Endothelial cell of umbilical vein (primary cell): Measurements from ENCODE around the gene CARMIL1.

ENCODE experiments used
- CTCF ChIP-seq, 2 donors: IDR thresholded peaks; 1 replicate in 1 of 2; 2 replicates in 1 of 2; pipeline ENCODE4 v1.5.1; 2011; ENCODE audit warnings: low read length in 2 of 2, mild to moderate bottlenecking in 2 of 2, moderate library complexity in 2 of 2, control low read depth in 1 of 2, inconsistent platforms in 1 of 2, low read depth in 1 of 2; ENCODE audit not compliant: insufficient read depth in 1 of 2; ENCODE audit errors: extremely low read depth in 1 of 2
- EZH2 ChIP-seq: IDR thresholded peaks from 2 replicates; pipeline ENCODE4 v1.6.1; 2012; ENCODE audit warnings: borderline replicate concordance, low read depth, mild to moderate bottlenecking, moderate library complexity, low read length, inconsistent platforms; ENCODE audit not compliant: severe bottlenecking
- FOS ChIP-seq: IDR thresholded peaks from 2 replicates; pipeline ENCODE4 v1.6.1; 2011; ENCODE audit warnings: mild to moderate bottlenecking, low read length, moderate library complexity, borderline replicate concordance; ENCODE audit not compliant: insufficient read depth
- GATA2 ChIP-seq: IDR thresholded peaks from 2 replicates; pipeline ENCODE4 v1.7.0; 2011; ENCODE audit warnings: low read depth, mild to moderate bottlenecking, moderate library complexity, mixed read lengths, low read length; ENCODE audit not compliant: insufficient read length, insufficient read depth
- JUN ChIP-seq: IDR thresholded peaks from 2 replicates; pipeline ENCODE4 v1.6.1; 2011; ENCODE audit warnings: borderline replicate concordance, low read depth; ENCODE audit not compliant: insufficient read length, insufficient read depth
- MAX ChIP-seq: IDR thresholded peaks from 2 replicates; pipeline ENCODE4 v1.6.1; 2011; ENCODE audit not compliant: insufficient read depth, insufficient read length
- MYC ChIP-seq: IDR thresholded peaks from one replicate; pipeline ENCODE4 v1.6.1; 2011; ENCODE audit warnings: mild to moderate bottlenecking, low read depth, low read length
- POLR2A ChIP-seq: IDR thresholded peaks from 2 replicates; pipeline ENCODE4 v1.6.1; 2012; ENCODE audit warnings: low read depth, mild to moderate bottlenecking, control low read depth, low read length
- POLR2AphosphoS5 ChIP-seq: IDR thresholded peaks from 2 replicates; pipeline ENCODE4 v1.6.1; 2012; ENCODE audit warnings: low read depth, mild to moderate bottlenecking, control low read depth, low read length, moderate library complexity; ENCODE audit not compliant: insufficient read depth

DNA sequence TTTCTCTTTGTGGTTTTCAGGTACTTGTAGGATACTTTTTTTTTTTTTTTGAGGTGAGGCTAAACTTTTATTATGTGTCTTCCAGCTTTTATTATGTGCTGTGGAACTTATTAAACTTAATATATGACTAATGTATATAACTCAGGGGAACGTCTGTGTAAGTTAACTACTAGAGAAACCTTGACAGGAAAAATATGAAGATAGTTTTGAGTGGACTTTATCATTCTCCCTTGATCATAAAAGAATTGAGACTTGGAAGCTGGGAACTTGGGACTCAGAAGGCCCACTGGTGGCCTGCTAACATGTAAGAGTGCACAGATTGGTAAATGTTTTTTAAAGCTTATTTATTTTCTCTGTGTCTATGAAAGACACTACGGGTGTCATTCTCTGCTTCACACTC is 73.1 kb downstream of the CARMIL1 start:
- TF ChIP-seq FOS (no peak), CTCF (IDR thresholded peaks at IDR 0.05; ENCODE audit: extremely low read depth in 1 of 2, insufficient read depth in 1 of 2, low read depth in 1 of 2, low read length in 2 of 2) (no peak), MYC (no peak), EZH2 (no peak), POLR2A (no peak), POLR2AphosphoS5 (no peak), MAX (no peak), JUN (no peak), GATA2 (no peak)
